Keratinocyte (primary cell): ENCODE data around the gene RAP1GAP. TPM values are rescaled to one million over a fixed set of nuclear protein-coding genes. Genes with fewer than 3 reads are reported as not detected.

ENCODE experiments used
- DNase-seq: peaks from one replicate; pipeline ENCODE4 v3.0.0-alpha.2; 2011; ENCODE audit warnings: low read depth, missing footprints, low spot score
- FAIRE-seq: peaks from 2 replicates; lab custom pipeline; 2011; peaks lifted over from hg19 to GRCh38; lab: Jason Lieb, UNC
- H2AFZ ChIP-seq: 2 replicates; pipeline ENCODE4 v1.6.0; 2012; ENCODE audit warnings: low read length, control low read depth, inconsistent platforms; ENCODE audit not compliant: control insufficient read depth
- H3K27ac ChIP-seq: 2 replicates; pipeline ENCODE4 v1.5.1; 2011; ENCODE audit warnings: low read length; ENCODE audit not compliant: control insufficient read depth, insufficient read depth
- H3K27me3 ChIP-seq: 3 replicates; pipeline ENCODE4 v1.6.0; 2011; ENCODE audit warnings: low read length; ENCODE audit not compliant: control insufficient read depth, insufficient read depth; ENCODE audit errors: extremely low read depth
- H3K36me3 ChIP-seq, 2 experiments: 2 replicates in 1 of 2; 3 replicates in 1 of 2; pipeline ENCODE4 v1.5.1; 2011; ENCODE audit warnings: low read length in 2 of 2, mild to moderate bottlenecking in 1 of 2; ENCODE audit not compliant: control insufficient read depth in 2 of 2, insufficient read depth in 2 of 2; ENCODE audit errors: extremely low read depth in 1 of 2
- H3K4me1 ChIP-seq: 3 replicates; pipeline ENCODE4 v1.5.1; 2011; ENCODE audit warnings: low read length; ENCODE audit not compliant: control insufficient read depth, insufficient read depth; ENCODE audit errors: extremely low read depth
- H3K4me2 ChIP-seq: 3 replicates; pipeline ENCODE4 v1.6.0; 2011; ENCODE audit warnings: low read depth, low read length; ENCODE audit not compliant: control insufficient read depth, insufficient read depth; ENCODE audit errors: extremely low read depth
- H3K4me3 ChIP-seq, 3 experiments: fragments of 200-600 bp in 1 of 3; sonication (generic) in 1 of 3; 2 replicates in 2 of 3; 3 replicates in 1 of 3; pipeline ENCODE4 v1.5.1; 2011 to 2016; ENCODE audit warnings: low read length in 3 of 3, mild to moderate bottlenecking in 3 of 3, control low read depth in 2 of 3, inconsistent platforms in 1 of 3, low read depth in 1 of 3, mixed read lengths in 1 of 3, mixed run types in 1 of 3, moderate library complexity in 1 of 3; ENCODE audit not compliant: control insufficient read depth in 2 of 3, insufficient read depth in 2 of 3; ENCODE audit errors: extremely low read depth in 1 of 3
- H3K79me2 ChIP-seq: 2 replicates; pipeline ENCODE4 v1.6.0; 2012; ENCODE audit warnings: low read length; ENCODE audit not compliant: control insufficient read depth, insufficient read depth
- H3K9ac ChIP-seq: 3 replicates; pipeline ENCODE4 v1.6.0; 2011; ENCODE audit warnings: low read length; ENCODE audit not compliant: control insufficient read depth, insufficient read depth; ENCODE audit errors: extremely low read depth
- H3K9me1 ChIP-seq: 3 replicates; pipeline ENCODE4 v1.6.0; 2011; ENCODE audit warnings: low read length; ENCODE audit not compliant: control insufficient read depth, insufficient read depth; ENCODE audit errors: extremely low read depth
- H3K9me3 ChIP-seq: 2 replicates; pipeline ENCODE4 v1.5.1; 2012; ENCODE audit warnings: low read depth, low read length; ENCODE audit not compliant: control insufficient read depth
- H4K20me1 ChIP-seq: 3 replicates; pipeline ENCODE4 v1.6.0; 2011; ENCODE audit warnings: low read length; ENCODE audit not compliant: control insufficient read depth, insufficient read depth; ENCODE audit errors: extremely low read depth
- EZH2 ChIP-seq: IDR thresholded peaks from one replicate; pipeline ENCODE4 v1.6.1; 2012; ENCODE audit warnings: inconsistent platforms, mild to moderate bottlenecking, low read length, moderate library complexity
- dilution Hi-C: fragments of 300-500 bp; cut with MboI; formaldehyde crosslinking; loops from one replicate; pipeline ENCODE4 v1.7.0; 2020; ENCODE audit warnings: low sequenced_read_pairs; ENCODE audit not compliant: extremely low pct_ligation_motif_present
- polyA plus RNA-seq, 5 experiments: library from polyadenylated mRNA; depleted of rRNA in 3 of 5; stranded (reverse) in 3 of 5; stranded (forward) in 1 of 5; unstranded in 1 of 5; fragments of >200 nt; gene quantifications; 1 replicate in 1 of 5; 2 replicates in 3 of 5; 3 replicates in 1 of 5; pipeline versions ENCODE4 v1.2.1 to v1.2.3, GENCODE V29; 2011 to 2012; ENCODE audit warnings: missing spikeins in 2 of 5, low read depth in 1 of 5, low replicate concordance in 1 of 5
- TF ChIP-seq, protein P1 (sequence below), 3 experiments: IDR thresholded peaks in 1 of 3; conservative IDR thresholded peaks in 1 of 3; optimal IDR thresholded peaks in 1 of 3; 2 replicates in 2 of 3; 3 replicates in 1 of 3; pipeline versions ENCODE3 to v1.5.1; 2011; ENCODE audit warnings: low read length in 3 of 3, mild to moderate bottlenecking in 3 of 3, moderate library complexity in 2 of 3, control low read depth in 1 of 3, inconsistent platforms in 1 of 3; ENCODE audit not compliant: insufficient read depth in 2 of 3; ENCODE audit errors: extremely low read depth in 1 of 3

Gene RAP1GAP
- polyA plus RNA-seq, 1 donor (not counting 4 experiments of a cell fraction or from before 2014, with no cell fraction given): 1.1 TPM

DNA sequence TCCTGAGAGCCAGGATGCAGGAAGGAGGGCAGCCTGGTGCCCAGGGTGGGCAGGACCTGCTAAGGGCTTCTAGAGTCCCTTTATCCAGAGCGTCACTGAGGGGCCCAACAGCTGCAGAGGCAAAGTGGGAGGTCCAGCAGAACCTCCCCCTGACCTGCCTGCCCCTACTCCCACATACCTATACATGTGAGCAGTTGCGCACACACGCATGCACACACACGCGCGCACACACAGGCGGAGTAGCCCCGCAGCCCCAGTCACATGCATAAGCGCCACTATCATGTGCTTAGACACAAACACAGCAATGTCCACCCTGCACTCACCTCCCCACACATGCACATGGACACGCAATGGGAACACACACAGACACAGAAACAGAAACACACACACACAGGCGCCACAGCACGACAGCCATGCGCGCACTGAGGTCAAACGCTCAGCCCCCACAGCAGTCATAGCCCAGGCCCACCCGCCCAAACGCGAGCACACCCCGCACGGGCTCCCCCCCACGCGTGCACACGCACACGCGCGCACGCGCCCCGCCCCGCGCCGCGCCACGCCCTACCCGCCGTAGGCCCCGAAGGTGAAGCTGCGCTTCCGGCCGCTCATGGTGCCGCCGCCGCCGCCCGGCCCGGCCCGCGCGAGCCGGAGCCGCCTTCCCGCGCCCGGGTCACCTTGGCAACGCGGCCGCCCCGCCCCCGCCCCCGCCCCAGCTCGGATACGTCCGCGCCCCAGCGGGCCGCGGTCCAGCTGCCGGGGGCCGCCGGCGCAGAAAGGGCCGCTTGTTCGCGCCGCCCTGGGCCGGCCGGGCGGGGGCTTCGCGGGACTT, 17.7 kb downstream of the RAP1GAP start:
- H3K79me2 ChIP-seq: no peaks in the 10 kb centered on the region
- no peaks in the 10 kb centered on the region for H3K36me3 ChIP-seq
- no peaks in the 10 kb centered on the region for H3K9me3 ChIP-seq
- H3K4me2 ChIP-seq: peak overlapping the region; percentile 71
- H3K4me3 ChIP-seq: peak overlapping the region; percentile 35 to 63 (median 50)
- peak overlapping the region; percentile 50 for H2AFZ ChIP-seq
- H3K9me1 ChIP-seq: no peaks in the 10 kb centered on the region
- peaks cover 24% of the 10 kb centered on the region for H3K27me3 ChIP-seq
- H3K4me1 ChIP-seq: peaks cover 10% of the 10 kb centered on the region
- FAIRE-seq: no peak
- H4K20me1 ChIP-seq: no peaks in the 10 kb centered on the region
- dilution Hi-C loops: no loop called here
- no peak overlapping the region for H3K27ac ChIP-seq
- TF ChIP-seq, protein P1, sequence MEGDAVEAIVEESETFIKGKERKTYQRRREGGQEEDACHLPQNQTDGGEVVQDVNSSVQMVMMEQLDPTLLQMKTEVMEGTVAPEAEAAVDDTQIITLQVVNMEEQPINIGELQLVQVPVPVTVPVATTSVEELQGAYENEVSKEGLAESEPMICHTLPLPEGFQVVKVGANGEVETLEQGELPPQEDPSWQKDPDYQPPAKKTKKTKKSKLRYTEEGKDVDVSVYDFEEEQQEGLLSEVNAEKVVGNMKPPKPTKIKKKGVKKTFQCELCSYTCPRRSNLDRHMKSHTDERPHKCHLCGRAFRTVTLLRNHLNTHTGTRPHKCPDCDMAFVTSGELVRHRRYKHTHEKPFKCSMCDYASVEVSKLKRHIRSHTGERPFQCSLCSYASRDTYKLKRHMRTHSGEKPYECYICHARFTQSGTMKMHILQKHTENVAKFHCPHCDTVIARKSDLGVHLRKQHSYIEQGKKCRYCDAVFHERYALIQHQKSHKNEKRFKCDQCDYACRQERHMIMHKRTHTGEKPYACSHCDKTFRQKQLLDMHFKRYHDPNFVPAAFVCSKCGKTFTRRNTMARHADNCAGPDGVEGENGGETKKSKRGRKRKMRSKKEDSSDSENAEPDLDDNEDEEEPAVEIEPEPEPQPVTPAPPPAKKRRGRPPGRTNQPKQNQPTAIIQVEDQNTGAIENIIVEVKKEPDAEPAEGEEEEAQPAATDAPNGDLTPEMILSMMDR (optimal IDR thresholded peaks at IDR 0.05 in 1 of 3, IDR thresholded peaks at IDR 0.05 in 1 of 3, conservative IDR thresholded peaks at IDR 0.05 in 1 of 3; ENCODE audit: extremely low read depth in 1 of 3, insufficient read depth in 2 of 3, low read length in 3 of 3): no peak
- TF ChIP-seq EZH2: peak; percentile 78
- H3K9ac ChIP-seq: peak overlapping the region; percentile 23
- no peak for DNase-seq

DNA sequence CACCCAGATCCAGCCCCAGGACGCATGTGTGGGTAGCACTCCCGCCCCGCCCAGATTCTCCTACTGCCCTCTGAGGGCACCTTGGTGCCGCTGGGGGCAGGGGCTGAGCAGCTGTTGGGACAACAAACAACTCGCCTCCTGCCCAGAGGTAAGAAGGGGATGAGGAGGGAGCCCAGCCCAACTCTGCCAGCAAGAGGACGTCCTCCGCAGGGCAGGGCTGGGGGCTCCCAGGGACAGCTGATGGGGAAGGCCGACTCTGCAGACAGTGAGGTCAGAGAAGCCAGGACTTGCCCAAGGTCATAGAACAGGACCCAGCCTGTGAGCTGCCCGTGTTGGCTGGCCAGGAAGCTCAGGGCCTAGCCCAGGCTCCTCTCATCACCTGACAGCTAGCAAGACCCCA, 18.8 kb downstream of the RAP1GAP start:
- FAIRE-seq: no peak
- no peaks in the 10 kb centered on the region for H3K9me3 ChIP-seq

More for the DNA sequence above, 18.8 kb downstream of the RAP1GAP start:
- Histone ChIP-seq H3K4me2 (no peak overlapping the region), H3K9ac (no peak overlapping the region), H4K20me1 (no peaks in the 10 kb centered on the region), H2AFZ (no peak overlapping the region), H3K4me1 (peaks cover 7% of the 10 kb centered on the region), H3K4me3 (no peak overlapping the region), H3K27ac (no peak overlapping the region), H3K9me1 (no peaks in the 10 kb centered on the region), H3K36me3 (no peaks in the 10 kb centered on the region), H3K79me2 (no peaks in the 10 kb centered on the region), H3K27me3 (peaks cover 24% of the 10 kb centered on the region)
- no peak for DNase-seq
- no peak for TF ChIP-seq EZH2
- TF ChIP-seq, protein P1 (optimal IDR thresholded peaks at IDR 0.05 in 1 of 3, IDR thresholded peaks at IDR 0.05 in 1 of 3, conservative IDR thresholded peaks at IDR 0.05 in 1 of 3; ENCODE audit: extremely low read depth in 1 of 3, insufficient read depth in 2 of 3, low read length in 3 of 3): no peak
- dilution Hi-C loops: no loop called here
